Bronchial epithelial cell (primary cell): ENCODE data around the gene PEPD. TPM values are rescaled to one million over a fixed set of nuclear protein-coding genes. Genes with fewer than 3 reads are reported as not detected.
A peak's percentile ranks its signal among the peaks of the same experiment; 100 is the strongest.

Experiments
- DNase-seq: peaks from one replicate; pipeline ENCODE4 v3.0.0-alpha.2; 2010; ENCODE audit warnings: low read depth
- FAIRE-seq: peaks from 2 replicates; lab custom pipeline; 2011; peaks lifted over from hg19 to GRCh38; lab: Jason Lieb, UNC
- H3K27me3 ChIP-seq: 2 replicates; pipeline ENCODE4 v1.5.1; 2011; ENCODE audit warnings: low read length; ENCODE audit not compliant: control insufficient read depth, insufficient read depth
- H3K36me3 ChIP-seq: 2 replicates; pipeline ENCODE4 v1.5.1; 2011; ENCODE audit warnings: low read length; ENCODE audit not compliant: control insufficient read depth, insufficient read depth
- H3K4me3 ChIP-seq: 2 replicates; pipeline ENCODE4 v1.5.1; 2011; ENCODE audit warnings: mild to moderate bottlenecking, low read depth, low read length, control low read depth
- total RNA-seq: library from RNA; depleted of rRNA; stranded (reverse); fragments of >200 nt; gene quantifications from 2 replicates; pipeline ENCODE4 v1.2.1, GENCODE V29; 2014
- TF ChIP-seq, protein P1 (sequence below): IDR thresholded peaks from 2 replicates; pipeline ENCODE4 v1.5.1; 2011; ENCODE audit warnings: mild to moderate bottlenecking, moderate library complexity, low read length, control low read depth, inconsistent platforms; ENCODE audit not compliant: insufficient read depth, severe bottlenecking

The PEPD gene
- total RNA-seq, 1 donor from 2014 or later = 35.8 TPM

DNA sequence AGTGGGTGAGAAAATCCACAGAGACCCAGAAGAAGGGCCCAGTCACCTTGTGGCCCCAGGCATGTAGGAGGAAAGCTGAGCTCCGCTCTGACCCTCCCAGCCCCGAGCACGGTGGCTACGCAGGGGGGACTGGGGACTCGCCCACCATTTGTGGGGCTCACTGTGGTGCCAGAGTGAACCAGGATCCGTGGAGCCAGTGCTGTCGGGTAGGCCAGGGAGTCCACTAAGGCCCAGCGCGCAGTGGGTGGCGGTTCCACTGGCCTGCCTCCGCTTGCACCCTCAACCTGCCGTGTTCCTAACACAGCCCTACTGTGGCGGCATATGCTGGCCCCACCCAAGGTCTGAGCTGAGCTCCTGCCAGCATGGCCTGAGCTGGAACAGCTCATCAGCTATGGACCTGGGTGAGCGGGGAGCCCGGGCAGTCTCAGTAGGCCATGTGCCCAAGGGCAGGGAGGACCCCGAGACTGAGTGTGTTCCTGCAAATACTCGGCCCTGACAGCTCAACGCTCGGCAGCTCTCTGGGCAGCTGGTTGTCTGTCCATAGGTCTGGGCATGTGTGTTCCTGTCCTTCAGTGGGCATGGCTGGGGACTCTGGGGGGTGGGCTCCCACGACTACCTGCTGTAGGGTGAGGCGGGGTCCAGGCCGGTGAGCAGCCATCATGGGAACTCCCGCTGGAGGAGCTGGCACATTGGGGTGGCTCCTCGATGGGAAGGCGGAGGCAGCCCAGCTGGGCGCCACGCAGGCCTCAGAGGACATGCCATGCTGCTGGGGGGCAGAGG, 111.5 kb downstream of the PEPD start:
- no peak overlapping the region for H3K4me3 ChIP-seq
- TF ChIP-seq, protein P1, sequence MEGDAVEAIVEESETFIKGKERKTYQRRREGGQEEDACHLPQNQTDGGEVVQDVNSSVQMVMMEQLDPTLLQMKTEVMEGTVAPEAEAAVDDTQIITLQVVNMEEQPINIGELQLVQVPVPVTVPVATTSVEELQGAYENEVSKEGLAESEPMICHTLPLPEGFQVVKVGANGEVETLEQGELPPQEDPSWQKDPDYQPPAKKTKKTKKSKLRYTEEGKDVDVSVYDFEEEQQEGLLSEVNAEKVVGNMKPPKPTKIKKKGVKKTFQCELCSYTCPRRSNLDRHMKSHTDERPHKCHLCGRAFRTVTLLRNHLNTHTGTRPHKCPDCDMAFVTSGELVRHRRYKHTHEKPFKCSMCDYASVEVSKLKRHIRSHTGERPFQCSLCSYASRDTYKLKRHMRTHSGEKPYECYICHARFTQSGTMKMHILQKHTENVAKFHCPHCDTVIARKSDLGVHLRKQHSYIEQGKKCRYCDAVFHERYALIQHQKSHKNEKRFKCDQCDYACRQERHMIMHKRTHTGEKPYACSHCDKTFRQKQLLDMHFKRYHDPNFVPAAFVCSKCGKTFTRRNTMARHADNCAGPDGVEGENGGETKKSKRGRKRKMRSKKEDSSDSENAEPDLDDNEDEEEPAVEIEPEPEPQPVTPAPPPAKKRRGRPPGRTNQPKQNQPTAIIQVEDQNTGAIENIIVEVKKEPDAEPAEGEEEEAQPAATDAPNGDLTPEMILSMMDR = no peak
- peak; percentile 83 for FAIRE-seq
- no peaks in the 10 kb centered on the region for H3K36me3 ChIP-seq
- no peaks in the 10 kb centered on the region for H3K27me3 ChIP-seq
- no peak for DNase-seq

DNA sequence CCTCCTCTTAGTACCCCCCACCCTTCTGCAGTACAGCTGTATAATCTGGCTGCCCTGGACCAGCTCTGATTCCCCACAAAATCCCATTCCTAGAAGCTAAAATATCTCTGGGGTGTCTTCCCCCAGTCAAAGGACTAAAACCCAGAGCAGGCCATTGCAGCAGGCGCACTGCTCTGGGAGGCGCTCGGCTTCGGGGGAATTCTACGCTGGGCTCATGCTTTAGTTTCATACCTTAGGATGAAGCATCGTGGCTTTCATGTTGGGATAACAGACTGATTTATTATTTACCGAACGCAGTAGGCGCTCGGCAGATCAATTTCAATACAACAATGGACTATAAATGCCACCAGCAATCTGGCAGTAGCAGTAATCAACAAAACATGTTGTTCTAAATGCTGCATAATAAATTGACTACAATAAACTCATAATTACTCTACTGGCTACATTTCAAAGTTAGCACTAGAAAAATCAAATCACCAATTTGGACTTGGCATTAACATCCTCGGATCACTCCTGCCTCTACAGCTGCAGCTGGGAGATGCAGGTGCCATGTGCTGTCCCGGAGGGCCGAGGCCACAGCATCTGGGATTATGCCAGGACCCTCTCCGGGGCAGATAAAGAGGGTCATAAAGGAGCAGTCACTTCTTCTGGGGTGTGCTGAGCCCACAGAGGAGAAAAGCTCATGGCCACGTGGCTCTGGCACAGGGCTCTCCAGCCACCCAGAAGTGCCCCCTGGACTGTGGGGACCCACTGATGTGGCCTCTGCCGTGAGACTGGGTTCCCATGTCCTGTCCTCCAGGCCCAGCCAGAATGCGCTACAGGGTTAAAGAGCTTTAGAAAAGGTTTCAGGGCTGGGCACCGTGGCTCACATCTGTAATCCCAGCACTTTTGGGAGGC, 112.8 kb downstream of the PEPD start:
- no peak for DNase-seq
- FAIRE-seq = no peak
- TF ChIP-seq, protein P1 = no peak
- H3K4me3 ChIP-seq = no peak overlapping the region
- H3K27me3 ChIP-seq = no peaks in the 10 kb centered on the region
- no peaks in the 10 kb centered on the region for H3K36me3 ChIP-seq

DNA sequence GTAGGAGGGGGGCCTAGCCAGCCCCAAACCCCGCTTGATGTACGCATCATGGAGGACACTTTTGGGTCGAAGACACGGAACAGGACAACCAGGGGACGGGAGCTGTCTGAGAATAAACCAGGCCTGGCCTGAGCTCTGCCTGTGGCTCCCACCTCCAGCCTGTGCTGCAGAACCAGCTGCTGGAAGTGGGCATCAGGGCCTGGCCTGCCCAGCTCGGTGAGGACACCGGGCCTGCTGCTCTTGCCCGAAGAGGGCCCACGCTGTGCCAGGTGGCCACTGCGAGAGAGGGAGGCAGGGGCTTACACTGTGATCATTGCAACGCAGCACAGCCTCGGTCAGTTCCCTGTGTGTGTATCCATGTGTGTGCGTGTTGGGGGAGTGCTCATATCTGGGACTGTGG, 113.5 kb downstream of the PEPD start:
- TF ChIP-seq, protein P1 = no peak
- DNase-seq (no peak), FAIRE-seq (no peak)
- H3K36me3 ChIP-seq = no peaks in the 10 kb centered on the region
- H3K27me3 ChIP-seq = no peaks in the 10 kb centered on the region
- H3K4me3 ChIP-seq = no peak overlapping the region

DNA sequence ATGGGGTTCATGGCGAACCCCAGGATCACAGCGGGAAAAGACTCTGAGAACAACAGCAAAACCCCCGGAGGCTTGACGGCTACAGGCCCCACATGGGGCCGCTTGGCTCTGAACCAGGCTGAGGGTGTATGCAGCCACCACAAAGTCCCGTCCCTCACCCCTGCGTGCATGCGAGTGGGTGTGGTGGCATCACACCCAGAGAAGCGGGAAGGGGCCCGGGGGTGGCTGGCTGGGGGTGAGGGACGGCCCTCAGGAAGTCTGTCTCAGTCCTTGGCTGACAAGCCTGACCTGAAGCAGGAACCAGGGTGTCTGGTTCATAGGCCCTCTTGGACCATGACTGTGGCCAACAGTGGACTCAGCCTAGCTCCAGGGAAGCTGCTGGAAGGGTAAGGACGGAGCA, 113.9 kb downstream of the PEPD start:
- Histone ChIP-seq H3K27me3 (no peaks in the 10 kb centered on the region), H3K4me3 (no peak overlapping the region), H3K36me3 (no peaks in the 10 kb centered on the region)
- FAIRE-seq = no peak
- no peak for DNase-seq
- TF ChIP-seq, protein P1 = no peak

DNA sequence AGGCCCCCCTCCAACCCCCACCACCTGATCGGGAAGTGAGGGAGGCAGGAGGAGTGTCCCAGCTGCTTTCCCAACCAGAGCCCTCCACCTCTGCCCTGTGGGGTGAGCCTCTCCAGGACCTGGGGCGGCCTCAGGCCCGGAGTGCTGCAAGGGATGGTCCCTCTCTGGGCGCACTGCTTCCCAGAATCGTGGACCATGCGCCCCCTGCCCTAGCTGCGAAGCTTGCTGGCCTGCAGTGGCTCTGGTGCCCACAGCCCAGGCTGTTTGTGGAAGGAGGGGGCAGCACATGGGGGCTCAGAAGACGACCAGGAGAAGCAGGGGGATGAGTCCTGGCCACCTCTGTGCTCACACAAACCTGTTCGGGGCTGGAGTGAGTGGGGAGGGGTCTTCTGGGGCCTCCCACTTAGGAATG, 114.4 kb downstream of the PEPD start:
- no peaks in the 10 kb centered on the region for H3K36me3 ChIP-seq
- H3K27me3 ChIP-seq = no peaks in the 10 kb centered on the region
- H3K4me3 ChIP-seq = no peak overlapping the region
- no peak for FAIRE-seq
- DNase-seq = no peak
- TF ChIP-seq, protein P1 = no peak
